HEK293 (cell line): ENCODE measurements around the gene PTCSC3.

Experiments
- CTCF ChIA-PET: fragments of 350-600 bp; formaldehyde crosslinking; extraction: SDS; loops from one replicate; lab custom pipeline; 2021; ENCODE audit warnings: antibody characterized with exemption; lab: Yijun Ruan, JAX
- POLR2A ChIA-PET: fragments of 300-600 bp; formaldehyde crosslinking; extraction: SDS; loops from one replicate; lab custom pipeline; 2020; ENCODE audit warnings: antibody characterized with exemption, inconsistent platforms; lab: Yijun Ruan, JAX
- H3K27ac ChIP-seq: fragments of 200-500 bp; sonication (Bioruptor generic); 2 replicates; pipeline ENCODE4 v1.5.1; 2014; ENCODE audit warnings: low read depth, low read length, control low read depth, inconsistent platforms; ENCODE audit errors: extremely low read depth
- H3K36me3 ChIP-seq, 2 experiments: fragments of 200-500 bp in 1 of 2; sonication (Bioruptor generic) in 1 of 2; 1 replicate in 1 of 2; 2 replicates in 1 of 2; pipeline ENCODE4 v1.5.1; 2014 to 2017; ENCODE audit warnings: inconsistent platforms in 2 of 2, low read length in 2 of 2; ENCODE audit not compliant: control insufficient read depth in 2 of 2, insufficient read depth in 1 of 2
- H3K4me1 ChIP-seq: fragments of 200-500 bp; sonication (Bioruptor generic); 2 replicates; pipeline ENCODE4 v1.5.1; 2014; ENCODE audit warnings: mild to moderate bottlenecking, low read length, inconsistent platforms; ENCODE audit not compliant: control insufficient read depth, insufficient read depth
- H3K4me3 ChIP-seq: 2 replicates; pipeline ENCODE4 v1.5.1; 2011; ENCODE audit warnings: low read depth, mild to moderate bottlenecking, control low read depth, low read length, moderate library complexity
- H3K9me3 ChIP-seq: fragments of 200-500 bp; sonication (Bioruptor generic); 2 replicates; pipeline ENCODE4 v1.5.1; 2014; ENCODE audit warnings: low read depth, low read length, inconsistent platforms; ENCODE audit not compliant: control insufficient read depth, insufficient read depth
- GLI4 ChIP-seq: fragments of 450-650 bp; formaldehyde crosslinking; IDR thresholded peaks from 2 replicates; pipeline ENCODE4 v1.5.1; 2016; ENCODE audit warnings: missing biosample characterization, missing genetic modification characterization
- HOXA7 ChIP-seq: sonication (generic); formaldehyde crosslinking; IDR thresholded peaks from 2 replicates; pipeline ENCODE4 v1.8.1; 2022; ENCODE audit warnings: missing genetic modification reagents, borderline replicate concordance
- KLF16 ChIP-seq: fragments of 450-650 bp; formaldehyde crosslinking; IDR thresholded peaks from 2 replicates; pipeline ENCODE4 v1.5.1; 2017; ENCODE audit warnings: missing biosample characterization, missing genetic modification characterization
- SCRT2 ChIP-seq: fragments of 450-650 bp; formaldehyde crosslinking; IDR thresholded peaks from 2 replicates; pipeline ENCODE4 v1.5.1; 2016; ENCODE audit warnings: missing biosample characterization, missing genetic modification characterization
- WT1 ChIP-seq: fragments of 450-650 bp; formaldehyde crosslinking; IDR thresholded peaks from 2 replicates; pipeline ENCODE4 v1.5.1; 2016; ENCODE audit warnings: missing biosample characterization, missing genetic modification characterization
- ZBTB49 ChIP-seq: fragments of 450-650 bp; formaldehyde crosslinking; IDR thresholded peaks from 2 replicates; pipeline ENCODE4 v1.5.1; 2016; ENCODE audit warnings: missing biosample characterization, missing genetic modification characterization, low read depth
- ZFP41 ChIP-seq: fragments of 450-650 bp; formaldehyde crosslinking; IDR thresholded peaks from 2 replicates; pipeline ENCODE4 v1.5.1; 2016; ENCODE audit warnings: missing biosample characterization, missing genetic modification characterization, borderline replicate concordance
- ZNF354C ChIP-seq: fragments of 450-650 bp; formaldehyde crosslinking; IDR thresholded peaks from 2 replicates; pipeline ENCODE4 v1.5.1; 2016; ENCODE audit warnings: missing biosample characterization, missing genetic modification characterization, low read depth, borderline replicate concordance
- ZNF521 ChIP-seq: fragments of 450-650 bp; formaldehyde crosslinking; IDR thresholded peaks from 2 replicates; pipeline ENCODE4 v1.5.1; 2017; ENCODE audit warnings: missing biosample characterization, mild to moderate bottlenecking, missing genetic modification characterization
- ZNF530 ChIP-seq: fragments of 450-650 bp; formaldehyde crosslinking; IDR thresholded peaks from 2 replicates; pipeline ENCODE4 v1.5.1; 2016; ENCODE audit warnings: low read depth, missing biosample characterization, missing genetic modification characterization
- ZNF629 ChIP-seq: fragments of 450-650 bp; formaldehyde crosslinking; IDR thresholded peaks from 2 replicates; pipeline ENCODE4 v1.5.1; 2017; ENCODE audit warnings: missing biosample characterization, missing genetic modification characterization
- ZNF658 ChIP-seq: fragments of 450-650 bp; formaldehyde crosslinking; IDR thresholded peaks from 2 replicates; pipeline ENCODE4; 2016; ENCODE audit warnings: missing biosample characterization, missing genetic modification characterization
- TF ChIP-seq, protein P1 (sequence below): fragments of 450-650 bp; formaldehyde crosslinking; IDR thresholded peaks from 2 replicates; pipeline ENCODE4 v1.5.1; 2016; ENCODE audit warnings: missing biosample characterization, missing genetic modification characterization
- TF ChIP-seq, protein P2 (sequence below): fragments of 450-650 bp; formaldehyde crosslinking; IDR thresholded peaks from 2 replicates; pipeline ENCODE4 v1.5.1; 2016; ENCODE audit warnings: missing biosample characterization, missing genetic modification characterization
- TF ChIP-seq, protein P3 (sequence below): fragments of 450-650 bp; formaldehyde crosslinking; IDR thresholded peaks from 2 replicates; pipeline ENCODE4 v1.5.1; 2016; ENCODE audit warnings: missing biosample characterization, missing genetic modification characterization

PTCSC3 gene

DNA sequence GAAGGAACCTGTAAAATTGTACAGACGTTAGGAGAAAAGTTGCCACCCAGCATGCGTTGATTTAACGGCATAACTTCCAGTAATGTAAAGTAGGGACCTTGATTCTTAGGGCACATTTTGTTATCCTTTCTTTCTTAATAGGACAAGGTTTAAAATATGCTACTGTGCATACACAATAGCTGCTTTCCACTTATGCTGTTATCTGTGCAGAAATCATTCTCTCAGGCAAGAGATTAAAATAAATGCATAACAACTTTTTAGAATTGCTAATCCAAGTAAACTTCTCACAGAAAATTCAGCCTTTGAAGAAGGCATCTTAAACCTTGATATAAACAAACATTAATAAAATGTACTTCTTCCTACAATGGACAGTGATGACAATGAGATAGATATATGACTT lies 16.0 kb upstream of the PTCSC3 start (continued):
- TF ChIP-seq ZNF629 = no peak
- TF ChIP-seq ZNF521 = no peak

GRCh38 chr14:36183402-36183801 lies 6.9 kb upstream of the PTCSC3 start:
- CTCF ChIA-PET = interaction anchor here (0.7 kb wide), 1 partner anchor 23 kb away, joined by 3 read pairs; no protein-coding TSS in a partner anchor
- Histone ChIP-seq H3K4me3 (no peak overlapping the region), H3K27ac (no peak overlapping the region), H3K4me1 (no peaks in the 10 kb centered on the region), H3K9me3 (no peaks in the 10 kb centered on the region), H3K36me3 (no peaks in the 10 kb centered on the region)
- TF ChIP-seq ZNF658 (tag by site-specific recombination) = no peak
- no peak for TF ChIP-seq HOXA7 (CRISPR knock-in tag)
- TF ChIP-seq WT1 = no peak
- TF ChIP-seq ZNF354C (tag by site-specific recombination) = no peak
- TF ChIP-seq, protein P1, sequence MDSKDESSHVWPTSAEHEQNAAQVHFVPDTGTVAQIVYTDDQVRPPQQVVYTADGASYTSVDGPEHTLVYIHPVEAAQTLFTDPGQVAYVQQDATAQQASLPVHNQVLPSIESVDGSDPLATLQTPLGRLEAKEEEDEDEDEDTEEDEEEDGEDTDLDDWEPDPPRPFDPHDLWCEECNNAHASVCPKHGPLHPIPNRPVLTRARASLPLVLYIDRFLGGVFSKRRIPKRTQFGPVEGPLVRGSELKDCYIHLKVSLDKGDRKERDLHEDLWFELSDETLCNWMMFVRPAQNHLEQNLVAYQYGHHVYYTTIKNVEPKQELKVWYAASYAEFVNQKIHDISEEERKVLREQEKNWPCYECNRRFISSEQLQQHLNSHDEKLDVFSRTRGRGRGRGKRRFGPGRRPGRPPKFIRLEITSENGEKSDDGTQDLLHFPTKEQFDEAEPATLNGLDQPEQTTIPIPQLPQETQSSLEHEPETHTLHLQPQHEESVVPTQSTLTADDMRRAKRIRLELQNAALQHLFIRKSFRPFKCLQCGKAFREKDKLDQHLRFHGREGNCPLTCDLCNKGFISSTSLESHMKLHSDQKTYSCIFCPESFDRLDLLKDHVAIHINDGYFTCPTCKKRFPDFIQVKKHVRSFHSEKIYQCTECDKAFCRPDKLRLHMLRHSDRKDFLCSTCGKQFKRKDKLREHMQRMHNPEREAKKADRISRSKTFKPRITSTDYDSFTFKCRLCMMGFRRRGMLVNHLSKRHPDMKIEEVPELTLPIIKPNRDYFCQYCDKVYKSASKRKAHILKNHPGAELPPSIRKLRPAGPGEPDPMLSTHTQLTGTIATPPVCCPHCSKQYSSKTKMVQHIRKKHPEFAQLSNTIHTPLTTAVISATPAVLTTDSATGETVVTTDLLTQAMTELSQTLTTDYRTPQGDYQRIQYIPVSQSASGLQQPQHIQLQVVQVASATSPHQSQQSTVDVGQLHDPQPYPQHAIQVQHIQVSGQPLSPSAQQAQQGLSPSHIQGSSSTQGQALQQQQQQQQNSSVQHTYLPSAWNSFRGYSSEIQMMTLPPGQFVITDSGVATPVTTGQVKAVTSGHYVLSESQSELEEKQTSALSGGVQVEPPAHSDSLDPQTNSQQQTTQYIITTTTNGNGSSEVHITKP (tag by site-specific recombination) = no peak
- TF ChIP-seq, protein P2, sequence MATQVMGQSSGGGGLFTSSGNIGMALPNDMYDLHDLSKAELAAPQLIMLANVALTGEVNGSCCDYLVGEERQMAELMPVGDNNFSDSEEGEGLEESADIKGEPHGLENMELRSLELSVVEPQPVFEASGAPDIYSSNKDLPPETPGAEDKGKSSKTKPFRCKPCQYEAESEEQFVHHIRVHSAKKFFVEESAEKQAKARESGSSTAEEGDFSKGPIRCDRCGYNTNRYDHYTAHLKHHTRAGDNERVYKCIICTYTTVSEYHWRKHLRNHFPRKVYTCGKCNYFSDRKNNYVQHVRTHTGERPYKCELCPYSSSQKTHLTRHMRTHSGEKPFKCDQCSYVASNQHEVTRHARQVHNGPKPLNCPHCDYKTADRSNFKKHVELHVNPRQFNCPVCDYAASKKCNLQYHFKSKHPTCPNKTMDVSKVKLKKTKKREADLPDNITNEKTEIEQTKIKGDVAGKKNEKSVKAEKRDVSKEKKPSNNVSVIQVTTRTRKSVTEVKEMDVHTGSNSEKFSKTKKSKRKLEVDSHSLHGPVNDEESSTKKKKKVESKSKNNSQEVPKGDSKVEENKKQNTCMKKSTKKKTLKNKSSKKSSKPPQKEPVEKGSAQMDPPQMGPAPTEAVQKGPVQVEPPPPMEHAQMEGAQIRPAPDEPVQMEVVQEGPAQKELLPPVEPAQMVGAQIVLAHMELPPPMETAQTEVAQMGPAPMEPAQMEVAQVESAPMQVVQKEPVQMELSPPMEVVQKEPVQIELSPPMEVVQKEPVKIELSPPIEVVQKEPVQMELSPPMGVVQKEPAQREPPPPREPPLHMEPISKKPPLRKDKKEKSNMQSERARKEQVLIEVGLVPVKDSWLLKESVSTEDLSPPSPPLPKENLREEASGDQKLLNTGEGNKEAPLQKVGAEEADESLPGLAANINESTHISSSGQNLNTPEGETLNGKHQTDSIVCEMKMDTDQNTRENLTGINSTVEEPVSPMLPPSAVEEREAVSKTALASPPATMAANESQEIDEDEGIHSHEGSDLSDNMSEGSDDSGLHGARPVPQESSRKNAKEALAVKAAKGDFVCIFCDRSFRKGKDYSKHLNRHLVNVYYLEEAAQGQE (tag by site-specific recombination) = no peak
- POLR2A ChIA-PET = no interaction called here

- no peaks in the 10 kb centered on the region for H3K4me1 ChIP-seq
- H3K36me3 ChIP-seq = no peaks in the 10 kb centered on the region
- POLR2A ChIA-PET = no interaction called here
- no peaks in the 10 kb centered on the region for H3K9me3 ChIP-seq
- TF ChIP-seq GLI4 (tag by site-specific recombination) (no peak), ZNF530 (tag by site-specific recombination) (no peak), SCRT2 (tag by site-specific recombination) (no peak), ZBTB49 (tag by site-specific recombination) (no peak), ZFP41 (tag by site-specific recombination) (no peak), KLF16 (tag by site-specific recombination) (no peak)
- TF ChIP-seq, protein P3, sequence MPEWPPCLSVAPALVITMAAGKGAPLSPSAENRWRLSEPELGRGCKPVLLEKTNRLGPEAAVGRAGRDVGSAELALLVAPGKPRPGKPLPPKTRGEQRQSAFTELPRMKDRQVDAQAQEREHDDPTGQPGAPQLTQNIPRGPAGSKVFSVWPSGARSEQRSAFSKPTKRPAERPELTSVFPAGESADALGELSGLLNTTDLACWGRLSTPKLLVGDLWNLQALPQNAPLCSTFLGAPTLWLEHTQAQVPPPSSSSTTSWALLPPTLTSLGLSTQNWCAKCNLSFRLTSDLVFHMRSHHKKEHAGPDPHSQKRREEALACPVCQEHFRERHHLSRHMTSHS (tag by site-specific recombination) = no peak
- H3K4me3 ChIP-seq = no peak overlapping the region
- no peak overlapping the region for H3K27ac ChIP-seq
- CTCF ChIA-PET = interaction anchor here (0.7 kb wide), 1 partner anchor 247 kb away, joined by 5 read pairs; no protein-coding TSS in a partner anchor
Observed at GRCh38 chr14:36181417-36181816, 4.9 kb upstream of the PTCSC3 start.
